Stimulated activated CD4-positive, alpha-beta T cell treated with anti-CD3 and anti-CD28 coated beads, Interleukin-15, amount 100 ng/mL, for 48 hours (primary cell): Measurements from ENCODE around the gene SDHB.

ENCODE experiments used
- DNase-seq, 2 donors: peaks; one replicate each; pipeline ENCODE4 v3.0.0-alpha.2; 2020; ENCODE audit warnings: low read depth in 2 of 2

SDHB gene

GRCh38 chr1:17045634-17046333 lies 8.0 kb downstream of the SDHB start:
- no peak for DNase-seq

GRCh38 chr1:17045150-17045549 lies 8.7 kb downstream of the SDHB start:
- DNase-seq, result no peak

GRCh38 chr1:17043676-17044075 lies 10.2 kb downstream of the SDHB start:
- no peak for DNase-seq

GRCh38 chr1:17040135-17040534 lies 13.7 kb downstream of the SDHB start:
- DNase-seq, result no peak

- DNase-seq, result no peak
These were observed 14.3 kb downstream of the SDHB start for GRCh38 chr1:17039522-17039921.

GRCh38 chr1:17033481-17033880 lies 20.4 kb downstream of the SDHB start:
- DNase-seq, result no peak

- no peak for DNase-seq
These were observed 21.1 kb downstream of the SDHB start for GRCh38 chr1:17032741-17033140.

- DNase-seq, result no peak
These were observed 22.4 kb downstream of the SDHB start for GRCh38 chr1:17031436-17031835.

GRCh38 chr1:17030206-17030605 lies 23.6 kb downstream of the SDHB start:
- no peak for DNase-seq

- DNase-seq, result no peak
These were observed 25.1 kb downstream of the SDHB start for GRCh38 chr1:17028662-17029188.

GRCh38 chr1:17027900-17028299 lies 25.9 kb downstream of the SDHB start:
- DNase-seq, result no peak

- no peak for DNase-seq
These were observed 26.4 kb downstream of the SDHB start for GRCh38 chr1:17027403-17027802.

GRCh38 chr1:17024721-17025120 lies 29.1 kb downstream of the SDHB start:
- no peak for DNase-seq

- DNase-seq, result no peak
These were observed 30.3 kb downstream of the SDHB start for GRCh38 chr1:17023573-17023972.

GRCh38 chr1:17023102-17023501 lies 30.7 kb downstream of the SDHB start:
- no peak for DNase-seq

- DNase-seq, result no peak
These were observed 31.9 kb downstream of the SDHB start for GRCh38 chr1:17021896-17022295.

- DNase-seq, result no peak
These were observed 33.3 kb downstream of the SDHB start for GRCh38 chr1:17020502-17020901.

GRCh38 chr1:17018849-17019248 lies 35.0 kb downstream of the SDHB start:
- DNase-seq, result no peak

- no peak for DNase-seq
These were observed 36.4 kb downstream of the SDHB start for GRCh38 chr1:17017435-17017834.

- no peak for DNase-seq
These were observed 37.5 kb downstream of the SDHB start for GRCh38 chr1:17016317-17016661.

- DNase-seq, result no peak
These were observed 38.9 kb downstream of the SDHB start for GRCh38 chr1:17014671-17015567.

- DNase-seq, result no peak
These were observed 40.1 kb downstream of the SDHB start for GRCh38 chr1:17013491-17014320.
